Natural killer cell (primary cell): ENCODE data around the gene TMEM163. TPM values are rescaled to one million over a fixed set of nuclear protein-coding genes. Genes with fewer than 3 reads are reported as not detected.

ENCODE experiments used
- ATAC-seq, 3 donors: fragments of 150-1000 bp in 2 of 3; fragments of 200-7000 bp in 1 of 3; cut with Tn5 transposase; 1 replicate in 1 of 3; 2 replicates in 2 of 3; pipeline ENCODE4 v1.10.0; 2021; ENCODE audit warnings: mild to moderate bottlenecking in 2 of 3, moderate library complexity in 2 of 3
- DNase-seq, 2 donors: peaks; one replicate each; pipeline versions ENCODE4 v3.0.0 to v3.0.0-alpha.2; 2013 to 2021; ENCODE audit warnings: mixed read lengths in 1 of 2
- H3K27ac ChIP-seq: one replicate; pipeline ENCODE4 v1.5.1; 2013; ENCODE audit warnings: mild to moderate bottlenecking, low read length
- H3K27me3 ChIP-seq: one replicate; pipeline ENCODE4 v1.6.1; 2013; ENCODE audit warnings: low read length; ENCODE audit not compliant: control insufficient read depth, insufficient read depth
- H3K36me3 ChIP-seq: one replicate; pipeline ENCODE4 v1.6.1; 2013; ENCODE audit warnings: low read length; ENCODE audit not compliant: control insufficient read depth, insufficient read depth
- H3K4me1 ChIP-seq: one replicate; pipeline ENCODE4 v1.6.1; 2013; ENCODE audit warnings: low read length; ENCODE audit not compliant: control insufficient read depth, insufficient read depth
- H3K4me3 ChIP-seq: one replicate; pipeline ENCODE4 v1.5.1; 2013; ENCODE audit warnings: low read length
- H3K9me3 ChIP-seq: one replicate; pipeline ENCODE4 v1.6.1; 2013; ENCODE audit warnings: low read length; ENCODE audit not compliant: control insufficient read depth, insufficient read depth
- H3K27ac Mint-ChIP-seq, 2 donors: one replicate each; pipeline ENCODE4 v1.8.0; 2022; ENCODE audit warnings: mild to moderate bottlenecking in 2 of 2, mixed read lengths in 2 of 2, moderate library complexity in 1 of 2
- H3K27me3 Mint-ChIP-seq, 2 donors: one replicate each; pipeline ENCODE4 v1.8.0; 2022; ENCODE audit warnings: low read depth in 2 of 2, mixed read lengths in 2 of 2
- H3K36me3 Mint-ChIP-seq: one replicate; pipeline ENCODE4 v1.8.0; 2022; ENCODE audit warnings: mixed read lengths
- H3K4me1 Mint-ChIP-seq, 2 donors: one replicate each; pipeline ENCODE4 v1.8.0; 2022; ENCODE audit warnings: mixed read lengths in 2 of 2
- H3K4me3 Mint-ChIP-seq: one replicate; pipeline ENCODE4 v1.8.0; 2022; ENCODE audit warnings: mild to moderate bottlenecking, moderate library complexity, mixed read lengths
- H3K9me3 Mint-ChIP-seq, 2 donors: one replicate each; pipeline ENCODE4 v1.8.0; 2022; ENCODE audit warnings: mixed read lengths in 2 of 2
- WGBS: methylation state at CpG from one replicate; pipeline ENCODE4 v1.1.7; 2013; ENCODE audit warnings: missing lambda C conversion rate; ENCODE audit not compliant: insufficient coverage; 5-methylcytosine and 5-hydroxymethylcytosine counted together
- intact Hi-C: fragments of 100-400 bp; cut with micrococcal nuclease; formaldehyde crosslinking; loops from one replicate; pipeline ENCODE4 v1.14.2; 2022
- total RNA-seq, 4 donors: library from RNA; stranded (reverse); fragments of 120-200 nt in 1 of 4; gene quantifications; one replicate each; pipeline versions ENCODE4 v1.2.3 to v1.2.4, GENCODE V29; 2013 to 2022
- TF ChIP-seq, protein P1 (sequence below): fragments of 200-600 bp; IDR thresholded peaks from one replicate; pipeline ENCODE4 v1.8.0; 2022; ENCODE audit warnings: antibody characterized with exemption

The TMEM163 gene
- total RNA-seq, 3 donors from 2014 or later (not counting 1 experiment from before 2014, with no cell fraction given) = 6.8 to 11.6 (median 10.3) TPM

DNA sequence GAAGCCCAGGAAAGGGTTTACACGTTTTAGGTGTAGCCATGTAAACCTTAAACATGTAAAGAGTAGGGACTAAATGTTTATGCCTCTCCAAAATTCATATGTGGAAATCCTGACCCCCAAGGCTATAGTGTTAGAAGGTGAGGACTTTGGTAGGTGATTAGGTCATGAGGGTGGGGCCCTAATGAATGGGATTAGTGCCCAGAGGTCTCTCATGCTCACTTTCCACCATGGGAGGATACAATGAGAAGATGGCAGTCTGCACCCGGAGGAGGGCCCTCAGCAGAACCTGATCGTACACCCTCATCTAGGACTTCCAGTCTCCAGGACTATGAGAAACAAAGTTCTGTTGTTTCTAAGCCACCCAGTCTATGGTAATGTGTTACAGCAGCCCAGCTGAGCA is 119.6 kb downstream of the TMEM163 start:
- 82% methylated on average over 3 of the region's 3 CpGs for WGBS
- intact Hi-C loops = no loop called here

DNA sequence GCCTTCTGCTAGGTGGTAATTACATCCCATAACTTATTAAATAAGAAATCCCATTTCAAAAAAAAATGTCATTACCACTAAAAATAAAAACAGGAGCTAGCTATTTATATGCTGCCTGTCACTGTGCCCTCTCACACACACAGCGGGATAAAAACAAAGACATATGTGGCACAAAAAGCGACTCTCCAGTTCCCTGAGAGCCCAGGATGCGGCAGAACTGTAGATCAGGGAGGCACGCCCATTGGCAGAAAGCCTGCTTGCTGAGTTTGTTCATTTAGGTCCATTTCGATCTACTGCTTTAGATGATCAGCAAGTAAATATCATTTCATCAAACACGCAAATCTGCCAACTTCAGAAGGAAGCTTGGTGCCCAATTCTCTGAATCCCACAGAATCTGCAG is 124.4 kb downstream of the TMEM163 start:
- peaks cover 2 to 14% of the 10 kb centered on the region in 2 donors for H3K9me3 Mint-ChIP-seq
- TF ChIP-seq, protein P1, sequence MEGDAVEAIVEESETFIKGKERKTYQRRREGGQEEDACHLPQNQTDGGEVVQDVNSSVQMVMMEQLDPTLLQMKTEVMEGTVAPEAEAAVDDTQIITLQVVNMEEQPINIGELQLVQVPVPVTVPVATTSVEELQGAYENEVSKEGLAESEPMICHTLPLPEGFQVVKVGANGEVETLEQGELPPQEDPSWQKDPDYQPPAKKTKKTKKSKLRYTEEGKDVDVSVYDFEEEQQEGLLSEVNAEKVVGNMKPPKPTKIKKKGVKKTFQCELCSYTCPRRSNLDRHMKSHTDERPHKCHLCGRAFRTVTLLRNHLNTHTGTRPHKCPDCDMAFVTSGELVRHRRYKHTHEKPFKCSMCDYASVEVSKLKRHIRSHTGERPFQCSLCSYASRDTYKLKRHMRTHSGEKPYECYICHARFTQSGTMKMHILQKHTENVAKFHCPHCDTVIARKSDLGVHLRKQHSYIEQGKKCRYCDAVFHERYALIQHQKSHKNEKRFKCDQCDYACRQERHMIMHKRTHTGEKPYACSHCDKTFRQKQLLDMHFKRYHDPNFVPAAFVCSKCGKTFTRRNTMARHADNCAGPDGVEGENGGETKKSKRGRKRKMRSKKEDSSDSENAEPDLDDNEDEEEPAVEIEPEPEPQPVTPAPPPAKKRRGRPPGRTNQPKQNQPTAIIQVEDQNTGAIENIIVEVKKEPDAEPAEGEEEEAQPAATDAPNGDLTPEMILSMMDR = no peak
- DNase-seq (no peak), ATAC-seq (no peak)
- WGBS = 92% methylated on average over 6 of the region's 6 CpGs
- no peak overlapping the region for H3K4me3 ChIP-seq
- H3K36me3 Mint-ChIP-seq = peaks cover 35% of the 10 kb centered on the region
- no peaks in the 10 kb centered on the region for H3K27me3 ChIP-seq
- intact Hi-C loops = no loop called here
- H3K27me3 Mint-ChIP-seq = peaks cover 2 to 12% of the 10 kb centered on the region in 2 donors
- H3K27ac Mint-ChIP-seq = no peak overlapping the region
- peaks cover 29% of the 10 kb centered on the region for H3K9me3 ChIP-seq
- H3K27ac ChIP-seq = no peak overlapping the region
- no peak overlapping the region for H3K4me3 Mint-ChIP-seq
- H3K36me3 ChIP-seq = no peaks in the 10 kb centered on the region
- H3K4me1 Mint-ChIP-seq = peaks cover 0 to 5% of the 10 kb centered on the region in 2 donors
- no peaks in the 10 kb centered on the region for H3K4me1 ChIP-seq

More for the DNA sequence above, 119.6 kb downstream of the TMEM163 start:
- no peaks in the 10 kb centered on the region for H3K4me1 ChIP-seq
- no peaks in the 10 kb centered on the region for H3K27me3 ChIP-seq
- Mint-ChIP-seq H3K4me1 (peaks cover 0 to 16% of the 10 kb centered on the region in 2 donors), H3K27ac (no peak overlapping the region), H3K9me3 (no peaks in the 10 kb centered on the region), H3K4me3 (no peak overlapping the region), H3K36me3 (peaks cover 11% of the 10 kb centered on the region), H3K27me3 (peaks cover 2 to 12% of the 10 kb centered on the region in 2 donors)
- no peak for DNase-seq
- H3K4me3 ChIP-seq = no peak overlapping the region
- TF ChIP-seq, protein P1 = no peak
- no peaks in the 10 kb centered on the region for H3K36me3 ChIP-seq
- H3K9me3 ChIP-seq = peaks cover 7% of the 10 kb centered on the region
- H3K27ac ChIP-seq = no peak overlapping the region
- no peak for ATAC-seq

DNA sequence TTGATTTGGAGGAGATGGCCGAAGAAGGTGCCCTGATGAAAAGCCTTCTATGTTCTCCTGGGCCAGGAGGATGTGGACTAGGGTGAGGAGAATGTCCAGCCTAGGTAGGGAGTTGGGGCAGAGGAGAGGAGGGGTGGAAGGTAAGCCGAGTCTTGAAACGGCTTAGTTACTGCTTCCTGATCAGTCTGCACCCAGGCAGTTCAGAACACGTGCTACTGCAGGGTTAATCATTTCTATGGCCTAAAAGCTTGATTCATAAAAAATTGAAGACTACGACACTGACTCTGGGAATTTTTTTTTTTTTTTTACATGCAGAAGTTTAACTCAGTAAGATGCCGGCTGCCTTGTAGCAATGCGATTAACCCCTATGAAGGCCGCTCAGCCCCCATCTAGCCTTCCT is 125.3 kb downstream of the TMEM163 start:
- Mint-ChIP-seq H3K27ac (no peak overlapping the region), H3K36me3 (peaks cover 33% of the 10 kb centered on the region), H3K9me3 (peaks cover 5 to 17% of the 10 kb centered on the region in 2 donors), H3K27me3 (peaks cover 2 to 12% of the 10 kb centered on the region in 2 donors), H3K4me1 (peaks cover 0 to 12% of the 10 kb centered on the region in 2 donors), H3K4me3 (no peak overlapping the region)
- Histone ChIP-seq H3K4me1 (no peaks in the 10 kb centered on the region), H3K27ac (no peak overlapping the region), H3K4me3 (no peak overlapping the region), H3K9me3 (peaks cover 25% of the 10 kb centered on the region), H3K27me3 (no peaks in the 10 kb centered on the region), H3K36me3 (no peaks in the 10 kb centered on the region)
- TF ChIP-seq, protein P1 = no peak
- DNase-seq (no peak), ATAC-seq (no peak)
- intact Hi-C loops = no loop called here
- 96% methylated on average over 8 of the region's 8 CpGs for WGBS

DNA sequence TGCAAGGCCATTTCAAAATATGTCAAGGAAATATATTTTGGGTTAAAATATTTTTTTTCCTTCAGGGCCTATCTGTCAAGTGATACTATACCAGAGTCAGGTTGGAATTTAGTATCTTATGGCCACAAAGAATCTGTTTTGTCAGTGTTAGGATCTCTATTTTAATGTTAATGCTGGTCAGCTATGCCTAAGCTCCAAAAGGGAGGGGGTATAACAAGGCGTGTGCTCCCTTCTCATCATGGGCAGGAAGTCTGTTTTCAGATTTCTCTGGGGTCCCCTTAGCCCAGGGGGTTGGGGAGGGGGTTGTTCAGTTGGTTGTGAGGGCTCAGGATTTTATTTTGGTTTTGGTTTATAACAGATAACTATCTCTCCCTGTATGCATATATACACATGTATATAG is 126.4 kb downstream of the TMEM163 start:
- Mint-ChIP-seq H3K9me3 (peaks cover 5 to 17% of the 10 kb centered on the region in 2 donors), H3K27me3 (peaks cover 2% of the 10 kb centered on the region in 2 donors), H3K36me3 (peaks cover 24% of the 10 kb centered on the region), H3K4me1 (peaks cover 0 to 21% of the 10 kb centered on the region in 2 donors), H3K27ac (no peak overlapping the region), H3K4me3 (no peak overlapping the region)
- no peaks in the 10 kb centered on the region for H3K27me3 ChIP-seq
- no peak overlapping the region for H3K4me3 ChIP-seq
- no peaks in the 10 kb centered on the region for H3K4me1 ChIP-seq
- TF ChIP-seq, protein P1 = no peak
- ATAC-seq (no peak), DNase-seq (no peak)
- peaks cover 25% of the 10 kb centered on the region for H3K9me3 ChIP-seq
- intact Hi-C loops = no loop called here
- 63% methylated on average over 1 of the region's 1 CpG for WGBS
- no peaks in the 10 kb centered on the region for H3K36me3 ChIP-seq
- H3K27ac ChIP-seq = no peak overlapping the region
